ENCODE data around the gene PCDHGA1.

DNA sequence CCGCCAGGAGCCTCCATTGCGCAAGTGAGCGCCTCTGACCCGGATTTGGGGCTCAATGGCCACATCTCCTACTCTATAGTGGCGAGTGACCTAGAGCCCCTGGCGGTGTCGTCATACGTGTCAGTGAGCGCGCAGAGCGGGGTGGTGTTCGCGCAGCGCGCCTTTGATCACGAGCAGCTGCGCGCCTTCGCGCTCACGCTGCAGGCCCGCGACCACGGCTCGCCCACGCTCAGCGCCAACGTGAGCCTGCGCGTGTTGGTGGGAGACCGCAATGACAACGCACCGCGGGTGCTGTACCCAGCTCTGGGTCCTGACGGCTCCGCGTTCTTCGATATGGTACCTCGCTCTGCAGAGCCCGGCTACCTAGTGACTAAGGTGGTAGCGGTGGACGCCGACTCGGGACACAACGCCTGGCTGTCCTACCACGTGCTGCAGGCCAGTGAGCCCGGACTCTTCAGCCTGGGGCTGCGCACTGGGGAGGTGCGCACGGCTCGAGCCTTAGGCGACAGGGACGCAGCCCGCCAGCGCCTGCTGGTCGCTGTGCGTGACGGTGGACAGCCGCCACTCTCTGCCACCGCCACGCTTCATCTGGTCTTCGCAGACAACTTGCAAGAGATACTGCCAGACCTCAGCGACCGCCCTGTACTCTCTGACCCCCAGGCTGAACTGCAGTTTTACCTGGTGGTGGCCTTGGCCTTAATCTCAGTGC lies 79.4 kb downstream of the PCDHGA1 start:
- TF ChIP-seq CTCF (IDR thresholded peaks at IDR 0.05; ENCODE audit: insufficient read depth, low read length, poor library complexity, severe bottlenecking) (no peak), EZH2phosphoT487 (conservative IDR thresholded peaks at IDR 0.05; ENCODE audit: low read length) (no peak)

All from SU-DHL-6 (cell line).